ENCODE data around the gene IRF9. TPM values are rescaled to one million over a fixed set of nuclear protein-coding genes. Genes with fewer than 3 reads are reported as not detected.

Gene IRF9
- total RNA-seq (100 to 1,000 TPM in 1 of 10 donors, 10 to 100 TPM in 9; 17.7 to 147 (median 36.7) TPM), polyA plus RNA-seq (10 to 100 TPM; 28.2 to 64.1 TPM)
- long read RNA-seq, donor 1, transcript IRF9-202 (9 exons, 1,838 nt), result major isoform, 13 of 23 reads
- long read RNA-seq, donor 1, partial matches to known transcripts, result 1 of 23 reads
- long read RNA-seq, donor 1, other reads (novel, unspliced or antisense), result 8 of 23 reads
- long read RNA-seq, donor 2, transcript IRF9-202 (9 exons, 1,838 nt), result major isoform, 15 of 22 reads
- long read RNA-seq, donor 2, partial matches to known transcripts, result 3 of 22 reads
- long read RNA-seq, donor 2, other reads (novel, unspliced or antisense), result 4 of 22 reads
- long read RNA-seq, donor 3, transcript IRF9-202 (9 exons, 1,838 nt), result major isoform, 37 of 67 reads
- long read RNA-seq, donor 3, partial matches to known transcripts, result 8 of 67 reads
- long read RNA-seq, donor 3, other reads (novel, unspliced or antisense), result 20 of 67 reads

- WGBS, 2 donors, result 2 to 3% methylated on average over 12 of the region's 12 CpGs
- peaks cover 9 to 50% (median 27%) of the 10 kb centered on the region in 9 donors for H3K4me1 ChIP-seq
- peak within 1 kb of the TSS; percentile 50 to 89 (median 66) for H3K4me3 ChIP-seq
- peak; percentile 96 to 97 for DNase-seq
- no peaks in the 10 kb centered on the region for H3K27me3 ChIP-seq
- H3K36me3 ChIP-seq, result peaks cover 10 to 88% (median 56%) of the 10 kb centered on the region in 9 donors
- TF ChIP-seq CTCF (IDR thresholded peaks at IDR 0.05), result peak; percentile 90 to 98 (median 92)
- H3K9me3 ChIP-seq, result no peaks in the 10 kb centered on the region
- H3K27ac ChIP-seq, result peak within 1 kb of the TSS; percentile 92 to 100 (median 96)
- intact Hi-C loops (cut with DNase I), result loop anchor here in 2 of 10 donors (2.0 to 5.0 kb wide), 3 partner anchors 14 to 102 kb away; partner anchors contain the start of genes DCAF11 (in 1 of the 2), NRL (in 1 of the 2), PSME2 (in 1 of the 2) and RNF31 (in 1 of the 2)
- ATAC-seq, result peak; percentile 89 to 97 (median 96)
Measured at GRCh38 chr14:24160850-24161804, at the start of gene IRF9. Gene IRF9, plus strand, starts transcription at chr14:24161265. Its CDS starts 880 bp downstream, at chr14:24162145.

GRCh38 chr14:24113379-24113800 is 47.7 kb upstream of the IRF9 start:
- ATAC-seq, result peak in 4 of 8 donors; percentile 0 to 4 (median 2)
- no peak for DNase-seq
- intact Hi-C loops (cut with DNase I), result loop anchor here in 3 of 10 donors (5.0 kb wide), 2 partner anchors 34 to 49 kb away; partner anchors contain the start of genes PSME2 (in 2 of the 3), RNF31 (in 2 of the 3) and IRF9 (in 1 of the 3)
- TF ChIP-seq CTCF (IDR thresholded peaks at IDR 0.05), result no peak
- Histone ChIP-seq H3K4me1 (peaks cover 6 to 41% (median 19%) of the 10 kb centered on the region in 9 donors), H3K27ac (peak overlapping the region; percentile 90 to 99 (median 98)), H3K27me3 (no peaks in the 10 kb centered on the region), H3K9me3 (no peaks in the 10 kb centered on the region), H3K36me3 (peaks cover 0 to 22% (median 15%) of the 10 kb centered on the region in 9 donors), H3K4me3 (peak overlapping the region; percentile 24 to 80 (median 69))
- WGBS, 2 donors, result 20 to 21% methylated on average over 15 of the region's 15 CpGs

GRCh38 chr14:24113801-24114531 is 47.1 kb upstream of the IRF9 start:
- H3K4me3 ChIP-seq, result peak overlapping the region; percentile 24 to 80 (median 69)
- H3K27me3 ChIP-seq, result no peaks in the 10 kb centered on the region
- ATAC-seq (peak; percentile 39 to 76 (median 64)), DNase-seq (peak; percentile 82 to 91)
- TF ChIP-seq CTCF (IDR thresholded peaks at IDR 0.05), result no peak
- intact Hi-C loops (cut with DNase I), result loop anchor here in 4 of 10 donors (2.0 to 5.0 kb wide), 5 partner anchors 17 to 48 kb away; partner anchors contain the start of genes PSME2 (in 3 of the 4), RNF31 (in 3 of the 4), FITM1 (in 2 of the 4) and EMC9 (in 1 of the 4)
- no peaks in the 10 kb centered on the region for H3K9me3 ChIP-seq
- peaks cover 6 to 35% (median 17%) of the 10 kb centered on the region in 9 donors for H3K4me1 ChIP-seq
- peak overlapping the region; percentile 90 to 99 (median 98) for H3K27ac ChIP-seq
- 0% methylated on average over 42 of the region's 42 CpGs for WGBS, 2 donors
- H3K36me3 ChIP-seq, result peaks cover 0 to 28% (median 21%) of the 10 kb centered on the region in 9 donors
